T-helper 1 cell treated with Interleukin-12 subunit alpha and Interleukin-12 subunit beta and Interleukin-4 antibody, amounts not matched to agents 30 ng/mL and 1 ng/mL, for 36 hours (primary cell): ENCODE results near the gene LGALS12. TPM values are rescaled to one million over a fixed set of nuclear protein-coding genes. Genes with fewer than 3 reads are reported as not detected.
"Not testable (repeated sequence)": the region's sequence is repeated elsewhere in the genome, so short reads cannot be mapped to it uniquely, and the experiment has no call there.

Source experiments
- intact Hi-C: fragments of 100-400 bp; cut with micrococcal nuclease; formaldehyde crosslinking; loops from one replicate; pipeline ENCODE4 v1.15.1; 2024
- total RNA-seq: library from RNA; stranded (reverse); gene quantifications from 2 replicates; pipeline ENCODE4 v1.2.3, GENCODE V29; 2022

LGALS12 gene
- total RNA-seq, 1 donor from 2014 or later, result 0.17 TPM

DNA sequence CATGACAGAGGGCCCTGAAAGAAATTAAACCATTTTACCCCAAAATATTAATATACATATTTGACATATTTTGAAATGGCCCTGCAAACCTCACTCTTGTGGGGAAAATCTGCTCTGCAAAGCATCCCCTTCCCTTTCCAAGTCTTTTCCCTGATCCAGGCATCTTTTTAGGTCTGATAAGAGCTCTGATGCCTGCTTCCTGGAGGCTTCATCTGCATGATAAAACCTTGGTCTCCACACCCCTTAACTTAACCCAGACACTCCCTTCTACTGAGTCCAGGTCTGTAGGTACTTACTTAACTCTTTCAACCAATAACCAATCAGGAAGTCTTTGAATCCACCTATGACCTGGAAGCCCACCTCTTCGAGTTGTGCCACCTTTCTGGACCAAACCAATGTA, 1.8 kb upstream of the LGALS12 start:
- intact Hi-C loops, result no loop called here

DNA sequence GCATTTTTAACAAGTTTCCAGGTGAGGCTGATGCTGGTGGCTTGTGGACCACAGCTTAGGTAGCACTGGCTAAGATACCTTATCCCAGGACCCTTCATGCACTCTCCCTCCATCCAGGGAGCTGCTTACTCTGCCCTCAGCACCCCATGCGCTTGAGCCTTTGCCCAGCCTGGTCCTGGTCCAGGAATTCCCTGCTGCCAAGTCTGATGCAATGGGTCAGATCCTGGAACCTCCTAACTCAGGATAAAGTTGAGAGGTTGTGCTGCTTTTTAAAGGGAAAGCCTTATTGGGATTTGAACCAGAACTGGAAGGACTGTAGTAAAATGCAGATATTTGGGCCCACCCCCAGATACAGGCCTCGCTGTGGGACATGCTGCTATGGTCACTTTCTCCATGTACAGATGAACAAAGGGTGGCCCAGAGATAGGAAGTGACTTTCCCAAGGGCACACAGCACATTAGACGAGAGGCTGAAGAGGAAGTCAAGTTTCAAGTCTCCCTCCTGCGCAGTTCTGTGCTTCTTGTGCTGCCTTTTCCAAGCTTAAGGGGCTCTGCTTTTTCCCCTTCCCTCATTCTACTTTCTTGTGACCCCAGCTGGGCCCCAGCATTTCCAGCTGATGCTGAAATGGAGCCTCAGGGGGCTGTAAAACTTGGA, 824 bp upstream of the LGALS12 start:
- intact Hi-C loops, result no loop called here

- intact Hi-C loops, result no loop called here
Observed at GRCh38 chr11:63506876-63507275, 992 bp downstream of the LGALS12 start.

DNA sequence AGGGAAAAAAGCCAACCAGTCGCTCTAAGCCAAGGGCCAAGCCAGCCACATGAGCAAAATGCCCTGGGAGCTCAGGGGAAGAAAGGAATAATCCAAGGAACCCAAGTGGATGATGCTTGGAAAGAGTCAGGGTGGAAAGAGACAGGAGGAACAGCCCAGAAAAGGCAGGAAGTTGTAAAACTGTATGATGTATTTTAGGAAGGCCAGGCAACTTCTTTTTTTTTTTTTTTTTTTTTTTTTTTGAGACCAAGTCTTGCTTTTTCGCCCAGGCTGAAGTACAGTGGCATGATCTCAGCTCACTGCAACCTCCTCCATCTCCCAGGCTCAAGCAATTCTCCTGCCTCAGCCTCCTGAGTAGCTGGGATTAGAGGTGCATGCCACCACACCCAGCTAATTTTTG, 1.6 kb downstream of the LGALS12 start:
- intact Hi-C loops, result no loop called here

DNA sequence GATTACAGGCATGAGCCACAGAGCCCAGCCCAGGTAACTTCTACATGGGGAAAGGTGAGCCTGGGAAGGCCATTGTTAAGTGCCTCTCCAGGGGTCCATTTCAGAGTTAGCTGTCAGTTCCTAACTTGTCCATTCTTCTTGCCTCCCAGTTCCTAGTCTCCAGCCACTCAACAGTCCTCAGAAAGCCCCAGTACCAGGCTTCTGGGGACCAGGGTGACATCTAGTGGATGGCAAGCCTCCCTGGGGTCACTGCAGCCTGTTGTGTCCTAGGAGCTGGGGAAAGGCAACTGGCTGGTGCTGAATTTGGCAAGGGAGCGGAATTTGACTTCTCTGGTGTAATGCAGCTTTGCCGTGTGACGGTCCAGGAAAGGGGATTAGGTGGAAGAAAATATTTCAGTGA, 2.1 kb downstream of the LGALS12 start:
- intact Hi-C loops, result no loop called here

DNA sequence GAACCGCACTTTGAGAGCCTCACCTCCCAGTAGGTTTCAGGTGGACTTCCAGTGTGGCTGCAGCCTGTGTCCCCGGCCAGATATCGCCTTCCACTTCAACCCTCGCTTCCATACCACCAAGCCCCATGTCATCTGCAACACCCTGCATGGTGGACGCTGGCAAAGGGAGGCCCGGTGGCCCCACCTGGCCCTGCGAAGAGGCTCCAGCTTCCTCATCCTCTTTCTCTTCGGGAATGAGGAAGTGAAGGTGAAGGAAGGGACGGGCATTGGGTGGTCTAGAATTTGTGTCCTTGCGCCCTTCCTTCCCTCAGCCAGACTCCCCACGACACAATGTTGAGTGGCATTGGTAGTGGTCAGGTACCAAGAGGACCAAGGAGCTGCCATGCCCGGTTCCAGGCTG, 2.9 kb downstream of the LGALS12 start:
- intact Hi-C loops, result no loop called here

- intact Hi-C loops, result no loop called here
Observed at GRCh38 chr11:63510360-63511047, 4.6 kb downstream of the LGALS12 start.

DNA sequence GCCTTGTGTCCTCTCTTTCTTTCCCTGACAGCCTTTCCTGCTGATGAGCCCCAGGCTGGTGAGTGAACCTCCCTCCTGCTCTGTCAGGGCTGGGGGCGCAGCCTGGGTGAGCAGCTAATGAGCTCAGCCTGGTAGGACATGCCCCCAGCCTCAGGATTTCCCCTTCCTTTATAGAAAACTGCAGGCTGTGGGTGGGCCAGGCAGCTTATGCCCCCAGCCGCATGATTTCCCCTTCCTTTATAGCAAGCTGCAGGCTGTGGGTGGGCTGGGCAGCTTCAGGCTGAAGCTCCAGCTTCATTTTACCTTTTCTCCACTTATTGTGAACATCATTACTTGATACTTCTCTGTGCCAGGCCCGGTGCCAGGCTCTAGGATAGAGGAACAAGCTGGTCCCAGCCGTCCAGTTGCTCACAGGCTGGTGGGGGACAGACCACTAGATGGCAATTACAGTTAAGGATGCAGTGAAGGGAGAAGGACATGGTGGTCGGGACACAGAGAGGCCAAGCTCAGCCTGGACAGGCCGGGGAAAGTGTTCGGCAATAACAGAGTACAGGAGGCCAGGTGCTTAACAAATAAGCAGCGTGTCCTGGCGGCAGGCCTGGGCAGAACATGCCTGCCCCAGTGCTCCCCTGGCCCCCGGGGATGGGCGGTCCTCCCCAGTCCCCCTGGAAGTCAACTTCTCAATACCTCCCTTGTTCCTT, 5.3 kb downstream of the LGALS12 start:
- intact Hi-C loops, result no loop called here

DNA sequence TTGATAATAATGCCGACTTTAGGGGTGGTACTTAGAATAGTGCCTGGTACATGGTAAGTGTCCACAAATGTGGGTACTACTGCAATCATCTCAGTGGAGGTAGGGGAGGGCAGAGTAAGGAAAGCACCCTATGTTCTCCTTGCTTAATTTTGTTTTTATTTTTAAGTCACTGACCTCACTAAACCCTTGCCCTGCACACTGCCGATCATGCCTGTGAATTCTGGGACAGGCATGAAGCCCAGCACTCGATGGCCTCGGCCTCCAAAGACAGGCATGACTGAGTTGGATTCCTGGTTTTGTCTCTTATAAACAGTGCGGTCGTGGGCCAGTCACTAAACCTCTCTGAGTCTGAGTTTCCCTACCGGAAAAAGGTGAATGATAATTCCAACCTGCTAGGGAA, 6.9 kb downstream of the LGALS12 start:
- intact Hi-C loops, result no loop called here

DNA sequence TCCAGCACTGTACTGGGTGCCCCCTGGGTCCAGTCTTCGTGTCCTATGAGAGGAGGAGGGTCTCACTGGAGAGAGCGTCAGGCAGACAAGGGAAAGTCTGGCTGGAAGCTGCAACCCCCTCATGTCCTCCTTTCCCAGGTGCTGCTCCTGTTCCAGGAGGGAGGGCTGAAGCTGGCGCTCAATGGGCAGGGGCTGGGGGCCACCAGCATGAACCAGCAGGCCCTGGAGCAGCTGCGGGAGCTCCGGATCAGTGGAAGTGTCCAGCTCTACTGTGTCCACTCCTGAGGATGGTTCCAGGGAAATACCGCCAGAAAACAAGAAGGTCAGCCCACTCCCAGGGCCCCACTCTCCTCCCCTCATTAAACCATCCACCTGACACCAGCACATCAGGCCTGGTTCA, 10.2 kb downstream of the LGALS12 start:
- intact Hi-C loops, result no loop called here

- intact Hi-C loops, result no loop called here
Observed at GRCh38 chr11:63517156-63517555, 11.3 kb downstream of the LGALS12 start.

- intact Hi-C loops, result no loop called here
Observed at GRCh38 chr11:63518548-63518947, 12.7 kb downstream of the LGALS12 start.

DNA sequence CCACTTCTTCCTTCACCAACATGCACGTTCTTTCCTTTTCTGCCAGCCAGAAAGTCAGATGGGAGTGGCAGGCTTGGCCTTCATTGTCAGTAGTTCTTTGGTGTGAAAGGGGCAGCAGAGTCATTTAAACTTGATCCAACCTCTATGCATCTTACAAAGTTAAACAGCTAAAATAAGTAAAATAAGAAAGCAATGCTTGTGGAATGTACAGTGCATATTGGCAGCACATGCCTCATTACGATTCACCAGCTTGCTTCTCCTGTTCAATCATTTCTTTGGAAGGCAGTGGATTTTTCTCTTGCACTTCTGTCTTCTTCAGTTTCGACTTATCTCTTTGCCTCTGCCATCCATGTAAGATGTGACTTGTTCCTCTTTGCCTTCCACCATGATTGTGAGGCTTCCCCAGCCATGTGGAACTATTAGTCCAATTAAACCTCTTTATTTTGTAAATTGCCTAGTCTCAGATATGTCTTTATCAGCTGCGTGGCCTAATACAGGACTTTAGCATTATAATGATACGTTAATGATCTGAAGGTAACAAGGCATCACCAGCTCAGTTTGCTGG, 14.8 kb downstream of the LGALS12 start:
- intact Hi-C loops, result no loop called here

- intact Hi-C loops, result no loop called here
Observed at GRCh38 chr11:63521896-63522295, 16.0 kb downstream of the LGALS12 start.

DNA sequence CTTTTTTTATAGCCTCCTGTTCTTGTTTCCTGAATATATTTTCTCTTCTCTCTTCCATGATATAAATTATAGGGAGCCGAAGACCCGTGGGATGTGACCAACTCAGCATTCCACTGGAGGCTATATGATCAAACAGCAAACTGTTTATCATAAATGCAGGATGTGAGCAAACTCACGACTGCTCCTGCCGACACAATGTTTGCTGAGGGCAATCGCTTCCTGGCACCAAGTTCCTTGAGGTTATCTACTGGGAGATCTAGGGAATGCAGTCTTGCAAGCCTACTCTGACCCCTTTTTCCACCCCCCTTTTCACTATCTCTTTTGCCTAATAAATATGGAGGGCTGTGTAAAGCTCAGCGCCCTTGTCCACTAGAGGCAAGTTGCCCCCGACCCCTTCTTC, 17.3 kb downstream of the LGALS12 start:
- intact Hi-C loops, result no loop called here

DNA sequence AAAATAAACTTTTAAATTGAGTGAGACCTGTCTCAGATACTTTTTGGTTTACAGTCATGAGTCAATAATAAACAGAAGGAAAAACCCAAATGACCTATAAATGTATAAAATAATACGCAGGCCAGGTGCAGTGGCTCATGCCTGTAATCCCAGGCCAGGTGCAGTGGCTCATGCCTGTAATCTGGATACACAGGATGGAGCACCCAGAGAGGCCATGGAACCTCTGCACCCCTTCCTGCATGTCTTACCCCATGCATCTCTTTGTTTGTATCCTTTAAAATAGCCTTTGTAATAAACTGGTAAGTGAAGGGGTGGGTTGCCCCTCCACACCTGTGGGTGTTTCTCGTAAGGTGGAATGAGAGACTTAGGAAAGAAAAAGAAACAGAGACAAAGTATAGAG, 21.8 kb downstream of the LGALS12 start:
- intact Hi-C loops, result no loop called here

GRCh38 chr11:63528156-63528555, 22.3 kb downstream of the LGALS12 start:
- intact Hi-C loops, result not testable (repeated sequence)

GRCh38 chr11:63528729-63529278, 22.9 kb downstream of the LGALS12 start:
- intact Hi-C loops, result not testable (repeated sequence)

DNA sequence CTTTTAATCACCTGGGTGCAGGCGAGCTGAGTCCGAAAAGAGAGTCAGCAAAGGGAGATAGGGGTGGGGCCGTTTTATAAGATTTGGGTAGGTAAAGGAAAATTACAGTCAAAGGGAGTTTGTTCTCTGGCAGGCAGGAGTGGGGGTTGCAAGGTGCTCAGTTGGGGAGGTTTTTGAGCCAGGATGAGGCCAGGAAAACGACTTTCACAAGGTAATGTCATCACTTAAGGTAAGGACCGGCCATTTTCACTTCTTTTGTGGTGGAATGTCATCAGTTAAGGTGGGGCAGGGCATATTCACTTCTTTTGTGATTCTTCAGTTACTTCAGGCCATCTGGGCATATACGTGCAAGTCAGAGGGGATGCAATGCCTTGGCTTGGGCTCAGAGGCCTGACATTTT, 23.5 kb downstream of the LGALS12 start:
- intact Hi-C loops, result not testable (repeated sequence)

DNA sequence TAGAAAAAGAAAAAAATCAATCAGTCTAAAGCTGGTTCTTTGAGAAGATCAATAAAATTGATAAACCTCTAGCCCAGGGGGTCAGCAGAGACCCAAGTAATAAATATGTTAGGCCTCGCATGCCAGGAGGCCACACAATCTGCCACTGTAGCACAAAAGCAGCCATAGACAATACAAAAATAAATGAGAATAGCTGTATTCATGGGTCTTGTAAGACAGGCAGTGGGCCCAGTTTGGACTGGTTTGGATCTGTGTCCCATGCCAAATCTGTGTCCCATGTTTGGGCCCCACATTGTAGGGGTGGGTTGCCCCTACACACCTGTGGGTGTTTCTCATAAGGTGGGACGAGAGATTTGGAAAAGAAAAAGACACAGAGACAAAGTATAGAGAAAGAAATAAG, 24.1 kb downstream of the LGALS12 start:
- intact Hi-C loops, result no loop called here

DNA sequence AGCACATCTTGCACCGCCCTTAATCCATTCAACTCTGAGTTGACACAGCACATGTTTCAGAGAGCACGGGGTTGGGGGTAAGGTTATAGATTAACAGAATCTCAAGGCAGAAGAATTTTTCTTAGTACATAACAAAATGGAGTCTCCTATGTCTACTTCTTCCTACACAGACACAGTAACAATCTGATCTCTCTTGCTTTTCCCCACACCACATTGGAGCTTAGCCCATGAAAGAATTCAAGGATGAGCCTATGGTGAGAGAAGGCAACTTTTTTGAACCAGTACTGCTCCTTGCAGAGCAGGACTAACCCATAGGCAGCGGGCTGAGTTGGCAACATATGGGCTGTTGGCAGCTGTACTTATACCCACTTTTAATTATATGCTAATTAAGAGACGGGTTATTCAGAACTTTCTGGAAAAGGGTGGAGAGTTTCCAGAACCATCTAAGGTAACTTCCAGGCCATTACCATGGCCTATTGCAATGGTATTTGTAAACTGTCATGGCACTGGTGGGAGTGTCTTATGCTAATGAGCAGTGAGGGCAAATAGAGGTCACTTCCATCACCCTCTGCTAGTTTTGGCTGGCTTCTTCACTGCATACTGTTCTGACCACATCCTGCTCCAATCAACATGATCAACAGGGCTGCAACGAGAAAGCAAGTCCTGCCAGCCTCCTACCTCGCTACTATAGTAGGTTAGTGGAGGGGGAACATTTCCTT, 25.3 kb downstream of the LGALS12 start:
- intact Hi-C loops, result loop anchor here (1.0 kb wide), 3 partner anchors 36 to 140 kb away; partner anchors contain the start of gene ATL3
